Renal pelvis (tissue), 12 donors: ENCODE measurements around the gene GABRA5. TPM values are rescaled to one million over a fixed set of nuclear protein-coding genes. Genes with fewer than 3 reads are reported as not detected.
"Not testable (repeated sequence)": the region's sequence is repeated elsewhere in the genome, so short reads cannot be mapped to it uniquely, and the experiment has no call there.

Experiments
- DNase-seq: peaks from one replicate; pipeline ENCODE4 v3.0.0-alpha.2; 2013
- long read RNA-seq, 16 experiments: transcript quantifications; one replicate each; lab custom pipeline, GENCODE V29; 2026
- polyA plus RNA-seq, 3 donors: library from polyadenylated mRNA; unstranded; fragments of 120-200 nt; gene quantifications; one replicate each; pipeline ENCODE4 v1.2.1, GENCODE V29; 2013; ENCODE audit not compliant: insufficient read length in 3 of 3

GABRA5 gene
- under 1 TPM; 0.27 to 0.32 (median 0.28) TPM for polyA plus RNA-seq
- long read RNA-seq, donor 1, result 0 reads
- long read RNA-seq, donor 2, result 0 reads
- long read RNA-seq, donor 3, result 0 reads
- long read RNA-seq, donor 4, result 0 reads
- long read RNA-seq, donor 5, result 0 reads
- long read RNA-seq, donor 6, result 0 reads
- long read RNA-seq, donor 7, result 0 reads
- long read RNA-seq, donor 8, result 0 reads
- long read RNA-seq, donor 9, result 0 reads
- long read RNA-seq, donor 10, result 0 reads
- long read RNA-seq, donor 11, result 0 reads
- long read RNA-seq, donor 12, result 0 reads
- long read RNA-seq, donor 13, result 0 reads
- long read RNA-seq, donor 14, result 0 reads
- long read RNA-seq, donor 15, result 0 reads
- long read RNA-seq, donor 16, result 0 reads

DNA sequence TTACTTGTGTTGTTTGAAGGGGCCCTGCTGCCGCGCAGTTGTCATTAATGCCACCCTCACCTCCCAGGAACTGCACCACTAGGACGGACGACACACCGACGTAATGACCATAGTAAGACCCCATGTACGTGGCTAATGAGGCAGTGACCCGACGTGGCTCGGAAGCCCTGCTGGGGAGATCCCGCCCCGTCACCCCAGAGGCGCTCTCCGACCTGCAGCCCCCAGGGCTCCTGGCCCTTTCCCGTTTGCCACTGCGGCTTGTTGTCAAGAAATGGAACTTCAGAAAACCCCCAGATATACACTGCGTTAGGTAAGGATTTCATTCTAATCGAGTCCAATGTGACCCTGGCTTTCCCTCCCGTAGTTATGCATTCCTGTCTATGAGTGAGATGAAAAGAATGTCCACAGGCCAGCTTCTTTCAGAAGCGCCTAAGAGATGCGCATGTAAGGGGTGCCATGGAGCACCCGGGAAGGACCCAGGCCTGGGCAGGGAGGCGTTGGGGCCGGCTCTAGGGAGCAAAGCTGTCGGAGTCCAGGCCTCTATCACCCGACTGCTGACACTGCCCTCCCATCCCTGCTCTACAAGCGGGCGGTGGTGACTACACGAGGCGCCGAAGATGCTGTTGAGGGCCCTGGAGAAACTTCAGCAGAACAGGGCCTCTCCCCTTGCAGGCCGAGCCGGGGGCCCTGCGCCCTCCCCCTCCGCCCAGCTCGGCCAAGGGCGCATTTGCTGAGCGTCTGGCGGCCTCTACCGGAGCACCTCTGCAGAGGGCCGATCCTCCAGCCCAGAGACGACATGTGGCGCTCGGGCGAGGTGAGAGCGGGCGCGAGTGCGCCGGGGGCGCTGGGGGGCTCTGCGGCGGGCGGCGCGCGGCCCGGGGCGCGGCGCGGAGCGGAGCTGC is at the start of gene GABRA5:
Gene GABRA5 (plus strand): TSS at position 765 of the 902 bp plus-strand sequence. CDS start 2,187 bp downstream, outside the sequence.
- peak; percentile 39 for DNase-seq

DNA sequence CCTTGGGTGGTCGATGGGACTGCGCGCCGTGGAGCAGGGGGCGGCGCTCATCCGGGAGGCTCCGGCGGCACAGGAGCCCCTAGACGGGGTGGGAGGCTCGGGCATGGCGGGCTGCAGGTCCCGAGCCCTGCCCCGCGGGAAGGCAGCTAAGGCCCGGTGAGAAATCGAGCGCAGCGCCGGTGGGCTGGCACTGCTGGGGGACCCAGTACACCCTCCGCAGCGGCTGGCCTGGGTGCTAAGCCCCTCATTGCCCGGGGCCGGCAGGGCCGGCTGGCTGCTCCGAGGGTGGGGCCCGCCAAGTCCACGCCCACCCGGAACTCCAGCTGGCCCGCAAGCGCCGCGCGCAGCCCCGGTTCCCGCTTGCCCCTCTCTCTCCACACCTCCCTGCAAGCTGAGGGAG is 35.7 kb upstream of the GABRA5 start:
- DNase-seq, result not testable (repeated sequence)

DNA sequence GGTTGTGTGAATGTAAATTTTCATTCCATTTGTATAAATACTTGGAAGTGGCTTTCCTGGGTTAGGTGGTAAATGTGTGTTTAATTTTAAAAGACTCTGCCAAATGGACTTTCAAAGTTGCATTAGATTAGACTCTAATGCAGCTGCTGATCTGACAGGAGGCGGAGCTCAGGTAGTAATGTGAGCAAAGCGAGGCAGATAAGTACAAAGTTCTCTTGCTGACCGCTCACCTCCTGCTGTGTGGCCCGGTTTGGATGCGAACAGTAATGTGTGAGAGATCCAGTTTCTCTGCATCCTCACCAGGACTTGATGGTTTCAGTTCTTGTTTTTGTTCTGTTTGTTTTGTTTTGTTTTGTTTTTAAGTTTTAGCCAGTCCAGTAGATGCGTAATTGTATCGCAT is 34.9 kb upstream of the GABRA5 start:
- DNase-seq, result no peak

DNA sequence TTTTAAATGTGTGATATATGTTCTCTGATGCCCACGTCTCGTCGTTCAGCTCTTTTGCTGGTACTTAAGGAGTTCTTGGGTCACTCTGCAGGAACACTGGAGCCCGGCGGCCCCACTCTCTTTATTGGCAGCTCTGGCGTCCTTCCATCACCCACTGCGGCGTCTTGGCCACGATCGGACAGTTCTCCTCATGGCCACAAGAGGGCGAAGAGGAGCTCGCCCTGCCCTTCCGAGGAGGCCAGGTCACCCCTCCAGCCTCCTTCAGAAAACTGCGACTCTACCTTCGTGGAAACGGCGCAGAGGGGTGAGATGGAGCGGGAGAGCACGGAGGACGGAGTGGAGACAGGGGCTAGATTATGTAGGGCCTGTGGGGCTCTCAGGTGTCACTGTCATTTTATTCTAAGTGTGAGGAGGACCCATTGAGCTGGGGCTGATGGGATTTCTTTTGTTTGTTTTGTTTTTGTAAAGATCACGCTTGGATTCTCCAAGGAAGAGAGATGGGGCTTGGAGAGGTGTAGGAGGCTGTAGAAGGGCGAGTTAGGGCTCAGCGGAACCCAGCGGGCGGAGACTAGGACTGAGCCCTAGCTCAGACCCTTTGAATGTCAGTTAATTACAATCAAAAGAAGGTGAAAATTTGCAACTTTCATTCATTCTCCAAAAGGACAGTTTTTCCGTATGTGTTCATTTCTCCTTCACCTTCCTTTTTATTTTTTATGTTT is 28.0 kb upstream of the GABRA5 start:
- DNase-seq, result no peak

DNA sequence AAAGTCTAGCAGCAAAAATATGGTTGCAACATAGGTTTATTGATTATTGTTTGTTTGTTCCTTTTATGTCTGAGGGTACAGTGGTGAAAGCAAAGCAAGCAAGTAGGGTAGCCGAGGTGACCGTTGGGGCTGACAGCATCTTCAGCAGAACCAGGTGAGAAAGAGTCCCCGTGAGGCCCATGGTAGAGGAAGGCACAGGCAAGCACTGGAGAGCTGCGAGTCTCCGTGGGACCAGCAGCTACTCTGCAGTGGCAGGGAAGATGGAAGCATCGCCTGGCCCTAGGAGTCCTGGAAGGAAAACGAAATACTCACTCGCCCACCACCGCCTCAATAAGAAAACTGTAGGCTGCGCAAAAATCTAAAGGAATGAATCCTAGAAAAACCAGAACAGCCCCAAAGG is 25.3 kb upstream of the GABRA5 start:
- no peak for DNase-seq

DNA sequence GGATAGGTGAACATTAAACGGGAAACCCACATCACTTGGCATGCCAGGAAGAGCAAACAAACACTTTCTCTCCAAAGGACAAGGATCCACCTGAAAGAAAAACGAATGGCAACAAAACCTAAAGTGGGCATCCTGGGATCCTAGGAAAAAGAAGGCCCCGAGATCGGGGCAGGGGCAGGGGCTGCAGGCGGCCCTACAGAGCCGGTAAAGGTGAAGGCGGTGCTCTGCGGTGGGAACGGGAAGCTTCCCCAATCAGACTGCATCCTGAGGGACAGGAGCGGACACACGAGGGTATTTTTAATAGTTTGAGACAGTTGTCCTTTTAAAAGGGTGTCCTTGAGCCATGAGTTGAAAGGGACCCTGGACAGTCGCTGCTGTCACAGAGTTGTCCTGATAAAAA is 24.9 kb upstream of the GABRA5 start:
- no peak for DNase-seq

DNA sequence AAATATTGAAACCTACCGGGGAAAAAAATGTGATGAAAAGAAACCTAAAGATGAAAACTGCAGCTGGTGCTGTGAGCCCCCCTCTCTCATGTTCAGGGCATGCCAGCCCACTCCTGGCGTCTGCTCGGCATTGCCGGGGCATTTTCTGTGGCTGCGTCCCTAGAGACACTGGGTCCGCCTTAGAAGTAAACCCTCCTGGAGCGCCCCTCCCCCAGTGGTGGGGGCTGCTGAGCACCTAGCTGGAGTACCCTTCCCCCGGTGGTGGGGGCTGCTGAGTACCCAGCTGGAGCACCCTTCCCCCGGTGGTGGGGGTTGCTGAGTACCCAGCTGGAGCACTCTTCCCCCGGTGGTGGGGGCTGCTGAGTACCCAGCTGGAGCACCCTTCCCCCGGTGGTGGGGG is 24.5 kb upstream of the GABRA5 start:
- no peak for DNase-seq

DNA sequence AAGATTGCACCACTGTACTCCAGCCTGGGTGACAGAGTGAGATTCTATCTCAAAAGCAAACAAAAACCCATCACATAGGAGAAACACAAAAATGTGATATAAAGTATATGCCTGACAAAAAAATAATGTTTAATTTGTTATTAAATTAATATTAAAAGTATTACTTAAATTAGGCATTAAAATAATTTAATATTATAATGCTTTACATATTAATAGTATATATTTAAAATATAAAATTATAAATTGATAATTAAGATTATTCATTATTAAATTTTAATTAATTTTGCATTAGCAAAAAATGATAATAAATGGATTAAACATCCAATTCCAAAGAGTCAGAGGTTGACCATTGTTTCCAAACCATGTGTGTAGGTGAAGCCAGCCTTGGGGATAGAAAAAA is 22.0 kb upstream of the GABRA5 start:
- no peak for DNase-seq

DNA sequence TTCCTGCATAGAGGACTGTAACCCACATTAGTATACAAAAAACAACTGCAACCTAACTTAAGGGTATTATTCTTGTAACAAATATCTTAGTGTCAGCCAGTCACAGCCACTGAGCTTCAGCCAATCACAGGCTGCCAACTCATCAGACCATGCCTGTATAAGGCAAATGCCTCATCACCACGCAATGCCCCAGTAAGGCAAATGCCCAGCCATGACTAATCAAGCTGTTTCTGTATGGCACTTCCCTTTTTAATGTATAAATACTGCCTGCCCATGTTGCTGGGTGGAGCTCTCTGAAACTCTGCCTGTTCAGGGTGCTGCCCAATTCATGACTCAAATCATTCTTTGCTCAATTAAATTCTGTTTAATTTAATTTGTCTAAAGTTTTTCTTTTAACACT is 18.4 kb upstream of the GABRA5 start:
- no peak for DNase-seq

DNA sequence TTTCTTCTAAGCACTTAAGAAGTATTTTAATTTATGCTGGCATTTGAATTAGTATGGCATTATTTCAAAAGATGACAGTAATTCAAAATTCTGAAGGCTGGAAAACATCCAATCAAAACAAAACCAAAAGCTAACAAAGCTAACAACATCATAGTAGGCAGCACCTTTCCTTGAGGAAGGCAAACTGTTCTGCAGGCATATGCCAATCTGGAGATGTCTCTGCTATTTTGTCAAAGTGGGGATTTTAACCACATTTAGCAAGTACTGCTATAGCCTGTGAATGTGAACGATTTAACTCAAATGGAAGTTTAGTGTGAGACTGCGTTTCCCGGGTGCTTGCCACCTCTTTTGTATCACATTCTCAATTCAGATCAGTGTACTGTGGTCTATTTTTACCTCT is 16.7 kb upstream of the GABRA5 start:
- no peak for DNase-seq

DNA sequence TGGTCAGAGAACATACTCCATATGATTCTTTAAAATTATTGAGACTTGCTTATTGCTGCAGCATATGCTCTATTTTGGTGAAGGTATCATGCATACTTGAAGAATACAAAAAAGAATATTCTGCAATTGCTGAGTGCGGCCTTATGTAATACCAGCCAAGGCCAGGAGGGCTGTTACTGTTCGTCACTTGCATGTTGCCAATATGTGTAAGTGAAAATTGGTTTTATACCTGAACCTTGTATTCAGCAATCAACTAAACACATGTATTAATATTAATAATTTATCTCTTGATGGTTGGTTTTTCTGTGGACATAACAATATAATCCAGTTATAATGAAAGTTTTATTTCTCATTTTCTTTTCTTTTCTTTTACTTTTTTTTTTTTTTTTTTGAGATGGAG is 13.9 kb upstream of the GABRA5 start:
- no peak for DNase-seq

DNA sequence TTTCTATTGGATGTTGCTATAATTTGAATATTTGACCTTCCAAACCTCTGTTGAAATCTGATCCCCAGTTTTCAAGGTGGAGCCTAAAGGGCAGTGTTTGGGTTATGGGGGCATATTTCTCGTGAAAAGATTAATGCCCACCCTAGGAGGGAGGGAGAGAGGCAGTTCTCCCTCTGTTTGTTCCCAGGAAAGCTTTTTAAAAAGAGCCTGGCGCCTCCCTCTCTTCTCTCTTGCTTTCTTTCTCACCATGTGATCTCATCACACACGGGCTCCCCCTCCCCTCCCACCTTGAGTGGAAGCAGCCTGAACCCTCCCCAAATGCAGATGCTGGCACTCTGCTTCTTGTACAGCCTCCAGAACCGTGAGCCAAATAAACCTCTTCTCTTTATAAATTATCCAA is 12.4 kb upstream of the GABRA5 start:
- DNase-seq, result no peak

DNA sequence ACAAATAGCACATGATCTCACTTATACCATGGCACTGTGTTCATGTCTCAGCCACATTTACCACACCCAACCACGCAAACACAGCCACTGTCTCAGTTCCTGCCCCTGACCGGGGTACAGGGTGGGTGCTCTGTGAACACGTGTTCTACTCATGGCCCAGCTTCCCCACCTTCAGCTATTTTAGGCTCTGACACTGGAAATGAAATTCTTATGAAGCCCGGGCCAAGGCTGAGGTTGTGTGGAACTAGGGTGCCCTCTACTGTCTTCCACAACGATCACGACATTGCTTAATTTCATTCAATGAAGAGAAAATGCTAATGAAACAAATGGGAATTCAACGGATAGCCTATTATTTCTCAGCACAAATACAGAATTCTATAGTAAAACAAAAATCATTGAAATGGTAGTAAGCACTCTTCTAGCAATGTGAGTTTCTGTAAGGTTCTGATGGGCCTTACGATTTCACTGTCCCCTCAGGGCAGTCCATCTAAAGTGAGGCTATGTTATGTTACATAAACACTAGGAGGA is 2.1 kb upstream of the GABRA5 start:
- peak; percentile 54 for DNase-seq

DNA sequence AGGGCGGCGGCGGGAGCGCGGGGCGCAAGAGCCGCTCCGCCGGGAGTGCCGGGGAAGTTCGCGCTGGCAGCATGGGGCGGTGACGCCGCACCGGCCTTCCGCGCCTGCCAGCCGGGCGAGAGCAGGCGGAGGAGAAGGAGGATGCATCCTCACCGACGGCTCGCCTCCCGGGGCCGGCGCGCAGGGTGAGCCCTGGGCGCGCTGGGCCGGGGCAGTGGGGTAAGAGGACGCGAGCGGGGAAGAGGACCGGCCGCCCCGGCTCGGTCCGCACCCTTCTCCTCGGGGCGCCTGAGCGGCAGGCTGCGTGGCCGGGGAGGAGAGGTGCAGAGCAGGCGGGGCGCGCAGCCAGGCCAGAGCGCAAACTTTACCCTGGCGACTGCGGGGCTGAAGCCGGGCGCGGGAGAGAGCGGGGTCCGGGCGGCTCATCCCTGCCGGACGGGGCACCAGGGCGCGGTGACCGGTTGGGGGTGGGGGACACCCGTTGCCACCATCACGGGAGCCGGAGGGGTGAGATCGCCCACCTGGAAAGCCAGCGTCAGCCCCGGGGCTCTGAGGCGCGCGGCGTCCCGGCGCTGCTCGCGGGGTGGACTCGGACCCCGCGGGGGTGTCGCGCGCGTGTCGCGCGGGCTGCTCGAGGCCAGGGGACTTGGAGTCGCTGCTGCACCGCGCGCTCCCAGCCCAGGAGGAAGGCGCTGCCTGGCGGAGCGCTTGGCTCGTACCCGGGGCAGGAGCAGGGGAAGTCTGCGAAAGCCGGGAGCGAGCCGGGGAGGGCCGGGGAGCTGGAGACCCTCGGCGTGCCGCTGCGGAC is 542 bp downstream of the GABRA5 start:
- DNase-seq, result no peak

DNA sequence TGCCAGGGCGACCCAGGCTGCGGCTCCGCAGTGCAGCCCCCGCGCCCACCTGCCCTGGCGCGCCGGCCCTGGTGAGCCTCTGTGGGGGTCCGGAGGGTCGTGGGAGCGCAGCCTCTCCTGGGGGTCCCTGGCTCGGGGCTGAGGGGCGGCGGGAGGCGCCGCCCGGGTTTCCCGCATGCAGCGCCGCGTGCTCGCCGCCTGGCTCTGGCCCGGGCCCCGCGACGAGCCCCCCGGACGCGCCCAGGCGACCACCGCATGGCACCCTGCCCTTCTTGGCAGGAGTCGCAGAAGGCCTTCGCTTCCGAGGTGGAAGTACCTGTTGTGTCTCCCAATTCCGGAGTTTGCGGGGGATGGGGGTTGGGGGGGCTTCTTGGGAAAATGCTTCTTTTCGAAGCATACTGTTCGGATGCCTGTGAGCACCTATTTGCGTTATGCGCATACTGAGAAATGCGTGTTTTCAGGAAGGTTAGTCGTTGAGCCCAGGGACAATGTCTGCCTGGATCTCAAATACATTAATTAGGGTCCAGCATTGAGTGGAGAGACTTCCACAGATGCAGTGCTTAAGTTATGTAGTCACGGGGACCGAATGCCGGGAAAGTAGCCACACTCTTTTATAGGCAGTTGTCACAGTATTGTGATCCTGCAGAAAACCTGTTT is 1.3 kb downstream of the GABRA5 start:
- DNase-seq, result no peak

DNA sequence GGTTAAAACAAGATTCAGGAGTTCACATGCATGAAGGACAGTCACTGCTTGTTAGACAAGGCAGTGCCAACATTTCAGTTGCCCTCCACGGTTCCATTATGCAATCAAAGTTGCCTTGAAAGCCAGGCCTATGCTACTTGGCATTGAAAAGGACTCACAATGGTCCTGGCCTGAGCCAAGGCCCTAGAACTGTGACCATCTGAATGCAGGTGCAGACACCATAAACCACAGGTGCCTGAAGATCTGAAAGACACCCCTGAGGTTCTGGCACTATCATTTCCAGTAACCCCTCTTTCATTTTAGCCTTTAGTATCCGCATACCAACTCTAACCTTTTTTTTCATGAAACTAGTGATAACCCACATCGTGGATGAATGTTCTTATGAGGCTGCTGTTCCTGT is 2.8 kb downstream of the GABRA5 start:
- DNase-seq, result no peak

DNA sequence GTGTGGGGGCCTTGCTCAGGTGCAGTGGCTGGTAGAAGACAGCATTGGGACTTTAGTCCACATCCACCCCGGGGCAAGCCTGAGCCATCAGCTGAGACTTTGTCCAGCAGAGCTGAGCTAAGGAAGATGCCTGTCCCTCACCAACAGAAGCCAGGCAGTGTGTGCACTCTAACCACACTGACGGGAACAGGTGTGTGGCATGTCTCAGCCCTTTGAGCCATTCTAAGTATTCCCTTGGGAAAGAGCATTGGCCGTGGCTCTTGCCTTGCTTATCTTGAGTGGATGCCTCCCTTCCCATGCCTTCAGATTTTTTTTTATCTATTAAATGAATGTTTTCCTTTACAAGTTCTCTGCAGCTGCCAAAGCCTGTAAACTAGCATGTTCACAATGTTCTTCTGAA is 3.5 kb downstream of the GABRA5 start:
- no peak for DNase-seq

DNA sequence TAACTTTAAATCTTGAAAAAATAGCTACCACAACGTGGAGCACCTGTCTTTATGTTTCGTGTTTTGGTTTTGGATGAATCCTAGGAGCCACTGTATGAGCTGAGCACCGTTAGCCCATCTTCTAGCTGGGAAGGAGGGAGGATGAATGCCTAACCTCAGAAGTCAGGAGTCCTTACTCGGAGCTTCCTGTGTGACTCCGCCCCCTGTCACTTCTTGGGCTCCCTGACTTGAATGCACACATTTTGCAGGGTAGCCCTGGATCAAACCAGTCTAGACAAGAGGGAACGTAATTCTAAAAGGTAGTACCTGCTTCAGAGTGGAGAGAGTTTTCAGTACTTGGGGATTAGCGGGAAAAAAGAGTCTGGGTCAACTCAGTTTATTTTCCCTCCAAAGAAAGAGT is 5.3 kb downstream of the GABRA5 start:
- no peak for DNase-seq

DNA sequence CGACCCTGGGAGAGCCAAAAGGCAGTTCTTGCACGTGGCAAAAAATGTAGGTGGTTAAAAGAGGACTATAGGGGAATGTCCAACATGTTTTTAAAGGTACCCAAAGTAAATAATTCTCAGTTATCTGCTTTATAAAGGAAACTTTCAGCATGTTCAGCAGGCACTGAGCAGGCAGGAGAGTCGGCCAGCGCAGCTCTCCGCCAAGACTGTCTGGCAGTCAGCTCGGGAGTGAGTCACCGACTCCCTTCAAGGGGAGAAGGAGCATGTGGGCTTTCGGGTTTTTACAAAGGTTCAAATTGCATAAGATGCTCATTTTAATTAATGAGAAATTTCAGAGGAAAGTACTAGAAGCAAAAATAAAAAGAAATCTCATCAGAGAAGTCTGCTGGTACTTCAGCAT is 7.0 kb downstream of the GABRA5 start:
- DNase-seq, result no peak

DNA sequence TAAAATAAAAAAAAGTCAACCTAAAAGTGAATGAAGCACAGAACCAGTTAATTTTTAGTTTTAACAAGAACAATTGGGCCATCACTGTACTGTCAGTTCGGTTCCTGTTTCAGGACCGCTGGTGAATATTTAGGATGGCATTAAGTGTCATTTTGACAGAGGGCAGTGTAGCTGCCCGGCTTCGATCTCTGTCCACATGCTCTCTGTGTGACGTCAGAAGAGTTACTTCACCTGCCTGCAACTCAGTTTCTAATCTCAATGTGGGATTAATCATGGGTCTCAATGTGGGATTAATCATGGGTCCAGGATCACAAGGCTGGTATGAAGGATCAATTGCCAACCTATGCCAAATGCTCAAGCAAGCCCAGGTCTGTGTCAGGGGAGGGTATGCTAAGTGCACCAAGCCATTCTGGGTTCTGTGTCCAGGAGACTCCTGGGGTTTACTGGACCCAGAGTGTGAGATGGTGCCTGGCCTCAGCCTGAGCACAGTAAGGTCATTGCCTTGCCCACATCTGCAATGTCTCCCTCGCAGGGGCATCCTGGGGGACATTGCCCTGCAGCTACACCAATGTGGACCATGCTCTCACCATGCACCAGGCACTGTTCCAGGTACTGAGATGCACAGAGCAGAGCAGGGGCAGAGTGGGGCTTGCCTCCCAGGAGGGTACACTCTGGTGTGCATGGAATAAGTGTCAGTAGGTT is 8.1 kb downstream of the GABRA5 start:
- DNase-seq, result no peak
